ENCODE results near the gene SLC27A5. TPM values are rescaled to one million over a fixed set of nuclear protein-coding genes. Genes with fewer than 3 reads are reported as not detected.

SLC27A5 gene
- total and polyA plus RNA-seq, 8 donors = 0.87 to 18.4 (median 3.3) TPM; not detected in 1

DNA sequence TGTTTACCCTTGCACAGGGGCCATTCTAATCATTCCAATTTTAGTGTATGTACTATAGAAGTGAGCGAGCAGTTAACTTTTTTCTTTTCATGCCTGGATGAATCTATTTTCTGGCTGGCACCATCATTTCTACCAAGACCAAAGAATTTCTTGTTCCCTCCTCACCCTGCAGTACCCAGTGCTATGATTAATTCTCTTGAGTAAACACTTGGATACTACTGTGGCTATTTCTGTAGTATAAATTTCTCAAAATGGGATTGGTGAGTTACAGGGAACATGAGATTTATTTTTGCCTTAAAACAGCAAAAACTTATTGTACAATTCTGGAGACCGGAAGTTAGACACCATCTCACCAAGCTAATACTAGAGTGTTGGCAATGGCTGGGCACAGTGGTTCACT, 28.0 kb downstream of the SLC27A5 start:
- no peak overlapping the region for H3K27ac ChIP-seq
- H3K36me3 ChIP-seq = peaks cover 7 to 36% (median 31%) of the 10 kb centered on the region in 4 donors
- no peak for DNase-seq
- H3K9me3 ChIP-seq = no peaks in the 10 kb centered on the region
- no peaks in the 10 kb centered on the region for H3K27me3 ChIP-seq
- intact Hi-C loops (cut with DNase I; ENCODE audit: low total_unique reads) = no loop called here
- no peak for TF ChIP-seq EP300 (IDR thresholded peaks at IDR 0.05)
- H3K4me1 ChIP-seq = peaks cover 0 to 5% (median 0%) of the 10 kb centered on the region in 4 donors
- WGBS, 5 donors = 62 to 88% (median 74%) methylated on average over 2 of the region's 2 CpGs
- no peak overlapping the region for H3K4me3 ChIP-seq

DNA sequence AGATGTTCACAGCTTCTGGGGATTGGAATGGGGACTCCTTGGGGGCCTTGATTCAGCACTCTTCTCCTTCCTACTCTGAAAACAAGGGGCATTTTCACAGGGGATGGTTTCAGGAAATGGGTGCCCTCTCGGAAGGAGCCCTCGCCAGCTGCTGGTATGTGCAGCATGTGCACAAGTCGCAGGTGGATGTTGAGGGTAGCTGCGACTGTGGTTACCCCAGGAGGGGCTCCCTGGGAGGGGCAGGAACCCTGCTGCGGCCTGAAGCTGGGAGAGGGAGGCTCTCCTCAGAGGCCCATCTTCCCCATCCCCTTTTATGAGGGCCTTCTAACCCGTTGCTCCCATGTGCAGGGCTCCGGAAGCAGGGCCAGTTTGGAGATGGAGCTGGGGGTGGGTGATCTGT, 29.4 kb downstream of the SLC27A5 start:
- 86 to 89% (median 87%) methylated on average over 7 of the region's 7 CpGs for WGBS, 5 donors
- H3K4me1 ChIP-seq = peaks cover under 1 to 7% (median 4%) of the 10 kb centered on the region in 4 donors
- H3K9me3 ChIP-seq = no peaks in the 10 kb centered on the region
- H3K27me3 ChIP-seq = no peaks in the 10 kb centered on the region
- H3K4me3 ChIP-seq = no peak overlapping the region
- intact Hi-C loops (cut with DNase I; ENCODE audit: low total_unique reads) = no loop called here
- no peak for TF ChIP-seq POLR2AphosphoS5 (IDR thresholded peaks at IDR 0.05)
- TF ChIP-seq, protein P1, sequence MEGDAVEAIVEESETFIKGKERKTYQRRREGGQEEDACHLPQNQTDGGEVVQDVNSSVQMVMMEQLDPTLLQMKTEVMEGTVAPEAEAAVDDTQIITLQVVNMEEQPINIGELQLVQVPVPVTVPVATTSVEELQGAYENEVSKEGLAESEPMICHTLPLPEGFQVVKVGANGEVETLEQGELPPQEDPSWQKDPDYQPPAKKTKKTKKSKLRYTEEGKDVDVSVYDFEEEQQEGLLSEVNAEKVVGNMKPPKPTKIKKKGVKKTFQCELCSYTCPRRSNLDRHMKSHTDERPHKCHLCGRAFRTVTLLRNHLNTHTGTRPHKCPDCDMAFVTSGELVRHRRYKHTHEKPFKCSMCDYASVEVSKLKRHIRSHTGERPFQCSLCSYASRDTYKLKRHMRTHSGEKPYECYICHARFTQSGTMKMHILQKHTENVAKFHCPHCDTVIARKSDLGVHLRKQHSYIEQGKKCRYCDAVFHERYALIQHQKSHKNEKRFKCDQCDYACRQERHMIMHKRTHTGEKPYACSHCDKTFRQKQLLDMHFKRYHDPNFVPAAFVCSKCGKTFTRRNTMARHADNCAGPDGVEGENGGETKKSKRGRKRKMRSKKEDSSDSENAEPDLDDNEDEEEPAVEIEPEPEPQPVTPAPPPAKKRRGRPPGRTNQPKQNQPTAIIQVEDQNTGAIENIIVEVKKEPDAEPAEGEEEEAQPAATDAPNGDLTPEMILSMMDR (IDR thresholded peaks at IDR 0.05) = no peak
- TF ChIP-seq POLR2A (IDR thresholded peaks at IDR 0.05) = no peak
- H3K27ac ChIP-seq = no peak overlapping the region
- DNase-seq = no peak
- peaks cover 7 to 47% (median 40%) of the 10 kb centered on the region in 4 donors for H3K36me3 ChIP-seq

DNA sequence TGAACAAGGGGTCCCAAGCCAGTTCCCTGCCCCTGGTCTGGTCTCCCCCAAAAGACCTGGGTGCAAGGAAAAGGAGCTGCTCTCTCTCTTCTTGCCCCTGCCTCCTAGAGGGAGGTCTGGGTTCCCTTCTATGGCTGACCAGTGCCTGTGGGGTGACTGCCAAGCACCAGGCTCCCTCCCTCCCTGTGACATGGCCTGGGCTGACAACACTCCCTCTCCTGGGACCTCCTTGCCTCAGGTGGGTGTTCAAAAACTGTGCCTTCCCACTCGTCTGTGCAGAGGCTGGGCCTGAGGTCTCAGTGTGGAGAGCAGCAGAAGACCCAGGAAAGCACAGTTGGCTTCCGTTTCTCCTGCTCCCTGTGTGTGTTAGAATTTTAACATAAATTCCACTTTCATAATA, 31.0 kb downstream of the SLC27A5 start:
- no peaks in the 10 kb centered on the region for H3K9me3 ChIP-seq
- H3K4me3 ChIP-seq = no peak overlapping the region
- H3K4me1 ChIP-seq = peaks cover 10 to 18% (median 15%) of the 10 kb centered on the region in 4 donors
- H3K36me3 ChIP-seq = peaks cover 7 to 47% (median 40%) of the 10 kb centered on the region in 4 donors
- no peak overlapping the region for H3K27ac ChIP-seq
- no peak for DNase-seq
- no peaks in the 10 kb centered on the region for H3K27me3 ChIP-seq
- intact Hi-C loops (cut with DNase I; ENCODE audit: low total_unique reads) = no loop called here
- TF ChIP-seq POLR2A (IDR thresholded peaks at IDR 0.05) = no peak
- WGBS, 5 donors = 66 to 88% (median 80%) methylated on average over 2 of the region's 2 CpGs

DNA sequence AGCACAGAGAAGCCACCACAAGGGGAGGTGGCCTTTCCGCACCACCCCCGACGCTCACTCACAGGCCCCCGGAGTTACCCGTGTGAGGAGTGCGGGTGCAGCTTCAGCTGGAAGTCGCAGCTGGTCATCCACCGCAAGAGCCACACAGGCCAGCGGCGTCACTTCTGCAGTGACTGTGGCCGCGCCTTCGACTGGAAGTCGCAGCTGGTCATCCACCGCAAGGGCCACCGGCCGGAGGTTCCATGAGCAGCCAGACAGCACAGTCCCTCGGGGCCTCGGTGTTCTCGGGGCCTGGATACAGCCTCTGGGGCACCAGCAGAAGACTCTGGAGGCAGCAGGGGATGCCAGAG, 31.3 kb downstream of the SLC27A5 start:
- TF ChIP-seq POLR2A (IDR thresholded peaks at IDR 0.05) = no peak
- TF ChIP-seq, protein P1 (IDR thresholded peaks at IDR 0.05) = no peak
- no peak for TF ChIP-seq EP300 (IDR thresholded peaks at IDR 0.05)
- TF ChIP-seq POLR2AphosphoS5 (IDR thresholded peaks at IDR 0.05) = no peak
- Histone ChIP-seq H3K27ac (no peak overlapping the region), H3K9me3 (no peaks in the 10 kb centered on the region), H3K4me1 (peaks cover 10 to 19% (median 16%) of the 10 kb centered on the region in 4 donors), H3K36me3 (peaks cover 7 to 47% (median 40%) of the 10 kb centered on the region in 4 donors), H3K27me3 (no peaks in the 10 kb centered on the region), H3K4me3 (no peak overlapping the region)
- DNase-seq = no peak
- intact Hi-C loops (cut with DNase I; ENCODE audit: low total_unique reads) = no loop called here
- WGBS, 5 donors = 91 to 97% (median 94%) methylated on average over 13 to 20 of the region's 20 CpGs

DNA sequence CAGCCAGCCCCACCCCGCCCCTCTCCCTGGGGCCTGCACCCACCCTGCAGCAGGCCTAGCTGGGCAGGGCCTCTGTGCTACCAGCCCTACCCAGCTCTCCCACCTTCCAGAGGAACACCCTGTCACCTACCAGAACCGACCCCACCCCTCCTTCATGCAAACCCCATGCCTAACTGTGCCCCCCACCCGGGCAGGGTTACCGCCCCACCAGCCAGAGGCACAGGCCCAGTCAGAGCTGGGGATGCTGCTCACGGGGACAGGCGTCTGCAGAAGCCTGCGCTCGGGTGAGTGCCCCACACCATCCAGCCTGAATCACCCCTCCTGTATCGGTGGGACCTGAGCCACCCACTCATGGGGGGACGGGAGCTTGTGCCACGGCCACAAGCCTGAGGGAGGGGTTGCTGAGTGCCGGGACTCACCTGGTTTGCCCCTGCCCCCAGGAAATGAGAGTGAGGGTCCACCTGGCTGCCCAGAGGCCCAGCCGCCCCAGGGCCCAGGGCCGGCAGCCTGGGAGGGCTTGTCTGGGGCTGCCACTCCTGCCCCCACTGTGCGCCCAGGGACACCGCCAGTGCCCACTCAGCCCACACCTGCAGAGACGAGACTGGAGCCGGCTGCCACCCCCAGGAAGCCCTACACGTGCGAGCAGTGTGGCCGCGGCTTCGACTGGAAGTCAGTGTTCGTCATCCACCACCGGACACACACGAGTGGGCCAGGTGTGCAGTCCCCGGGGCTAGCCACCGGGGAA, 31.9 kb downstream of the SLC27A5 start:
- TF ChIP-seq, protein P1 (IDR thresholded peaks at IDR 0.05) = no peak
- no peak for TF ChIP-seq POLR2A (IDR thresholded peaks at IDR 0.05)
- no peak for TF ChIP-seq EP300 (IDR thresholded peaks at IDR 0.05)
- TF ChIP-seq POLR2AphosphoS5 (IDR thresholded peaks at IDR 0.05) = no peak
- Histone ChIP-seq H3K27ac (no peak overlapping the region), H3K9me3 (no peaks in the 10 kb centered on the region), H3K27me3 (no peaks in the 10 kb centered on the region), H3K36me3 (peaks cover 7 to 47% (median 40%) of the 10 kb centered on the region in 4 donors), H3K4me3 (no peak overlapping the region), H3K4me1 (peaks cover 15 to 24% (median 22%) of the 10 kb centered on the region in 4 donors)
- 85 to 95% (median 90%) methylated on average over 18 to 28 of the region's 28 CpGs for WGBS, 5 donors
- no peak for DNase-seq
- intact Hi-C loops (cut with DNase I; ENCODE audit: low total_unique reads) = no loop called here
